LNCaP clone FGC (cell line): ENCODE results near the gene MGAT5.

Experiments used
- DNase-seq: peaks from one replicate; pipeline ENCODE4 v3.0.0-alpha.2; 2011; ENCODE audit warnings: low read depth
- H3K4me3 ChIP-seq: 2 replicates; pipeline ENCODE4 v1.5.1; 2011; ENCODE audit warnings: mild to moderate bottlenecking, low read depth, low read length, control low read depth
- CTCF ChIP-seq: IDR thresholded peaks from 2 replicates; pipeline ENCODE4 v1.5.1; 2012; ENCODE audit warnings: mild to moderate bottlenecking; ENCODE audit not compliant: control insufficient read depth, insufficient read depth; ENCODE audit errors: extremely low read depth

Gene MGAT5

GRCh38 chr2:134334542-134335353, 80.9 kb downstream of the MGAT5 start:
- TF ChIP-seq CTCF, result no peak
- H3K4me3 ChIP-seq, result no peak overlapping the region
- DNase-seq, result no peak

GRCh38 chr2:134335601-134336000, 81.7 kb downstream of the MGAT5 start:
- DNase-seq, result no peak
- no peak overlapping the region for H3K4me3 ChIP-seq
- TF ChIP-seq CTCF, result no peak

GRCh38 chr2:134336352-134336751, 82.5 kb downstream of the MGAT5 start:
- TF ChIP-seq CTCF, result no peak
- H3K4me3 ChIP-seq, result no peak overlapping the region
- DNase-seq, result no peak

- DNase-seq, result no peak
- no peak overlapping the region for H3K4me3 ChIP-seq
- no peak for TF ChIP-seq CTCF
These were observed 83.0 kb downstream of the MGAT5 start for GRCh38 chr2:134336921-134337320.

GRCh38 chr2:134337631-134338030, 83.8 kb downstream of the MGAT5 start:
- no peak for DNase-seq
- no peak overlapping the region for H3K4me3 ChIP-seq
- TF ChIP-seq CTCF, result no peak

GRCh38 chr2:134338208-134338607, 84.3 kb downstream of the MGAT5 start:
- DNase-seq, result no peak
- no peak overlapping the region for H3K4me3 ChIP-seq
- no peak for TF ChIP-seq CTCF

GRCh38 chr2:134341476-134341875, 87.6 kb downstream of the MGAT5 start:
- no peak for TF ChIP-seq CTCF
- DNase-seq, result no peak
- no peak overlapping the region for H3K4me3 ChIP-seq
